ENCODE data around the gene KRTAP12-1.
A peak's percentile ranks its signal among the peaks of the same experiment; 100 is the strongest.

Gene KRTAP12-1, protein sequence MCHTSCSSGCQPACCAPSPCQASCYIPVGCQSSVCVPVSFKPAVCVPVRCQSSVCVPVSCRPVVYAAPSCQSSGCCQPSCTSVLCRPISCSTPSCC

DNA sequence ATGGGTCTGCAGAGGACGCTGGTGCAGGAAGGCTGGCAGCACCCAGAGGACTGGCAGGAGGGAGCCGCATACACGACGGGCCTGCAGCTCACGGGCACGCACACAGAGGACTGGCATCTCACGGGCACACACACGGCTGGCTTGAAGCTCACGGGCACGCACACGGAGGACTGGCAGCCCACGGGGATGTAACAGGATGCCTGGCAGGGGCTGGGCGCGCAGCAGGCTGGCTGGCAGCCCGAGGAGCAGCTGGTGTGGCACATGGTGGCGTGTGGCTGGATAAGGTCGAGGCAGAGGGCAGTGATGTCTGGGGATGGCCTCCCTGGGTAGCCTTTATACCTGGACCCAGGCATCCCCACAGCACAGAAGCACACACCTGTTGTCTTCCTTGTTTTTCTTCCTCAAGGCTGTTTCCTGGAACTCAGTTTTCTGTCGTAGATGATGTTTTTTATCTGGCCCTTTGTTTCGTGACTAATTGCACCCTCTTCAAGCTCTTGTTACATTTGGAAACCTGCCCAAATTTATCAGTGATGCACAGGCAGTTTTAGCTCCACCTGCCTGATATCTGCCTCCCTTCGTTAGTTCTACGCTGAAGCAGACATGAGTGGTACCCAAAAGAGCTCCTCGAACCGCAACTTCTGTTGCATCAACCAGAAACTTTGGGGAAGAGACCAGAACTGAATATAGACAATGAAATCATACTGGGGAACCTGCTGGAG, at the start of gene KRTAP12-1:
TSS of gene KRTAP12-1 (minus strand) at position 303 of the 719 bp plus-strand sequence. CDS start at position 263, 40 bp downstream.
- peaks cover 14% of the 10 kb centered on the region for H3K4me1 Mint-ChIP-seq (ENCODE audit: low read depth)
- no peaks in the 10 kb centered on the region for H3K36me3 Mint-ChIP-seq (ENCODE audit: low read depth)
- peaks cover 33% of the 10 kb centered on the region for H3K27me3 Mint-ChIP-seq (ENCODE audit: low read depth)
- H3K4me3 Mint-ChIP-seq = no peak within 1 kb of the TSS
- H3K27ac Mint-ChIP-seq = no peak within 1 kb of the TSS
- H3K9me3 Mint-ChIP-seq = no peaks in the 10 kb centered on the region

DNA sequence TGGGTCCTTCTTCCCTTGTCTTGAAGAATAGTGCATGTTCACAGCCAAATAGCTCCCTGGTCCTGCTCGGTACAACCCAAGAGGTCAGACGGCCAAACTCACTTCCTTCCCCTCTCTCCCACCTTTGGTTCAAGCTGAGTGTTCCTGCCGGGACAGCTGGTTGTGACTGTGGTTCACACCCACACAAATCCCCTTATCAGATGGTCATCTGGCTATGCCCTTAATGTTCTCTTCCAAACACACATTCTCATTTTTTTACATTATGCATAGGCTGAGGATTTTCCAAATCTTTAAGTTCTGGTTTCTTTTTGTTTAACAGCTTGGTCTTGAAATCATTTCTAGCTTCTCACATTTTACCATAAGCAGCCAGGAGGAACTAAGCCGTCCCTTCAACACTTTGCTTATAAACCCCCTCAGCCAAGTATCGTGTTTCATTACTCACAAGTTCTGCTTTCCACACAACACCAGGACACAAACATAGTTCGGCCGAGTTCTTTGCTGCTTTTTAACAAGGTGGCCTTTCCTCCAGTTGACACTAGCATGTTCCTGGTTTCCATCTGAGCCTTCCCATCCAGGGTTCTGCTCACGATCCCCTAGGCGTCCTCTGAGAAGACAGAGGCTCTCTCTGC, 49.1 kb upstream of the KRTAP12-1 start:
- Mint-ChIP-seq H3K9me3 (no peaks in the 10 kb centered on the region), H3K4me1 (ENCODE audit: low read depth) (no peaks in the 10 kb centered on the region), H3K4me3 (no peak overlapping the region), H3K27me3 (ENCODE audit: low read depth) (peaks cover 21% of the 10 kb centered on the region), H3K36me3 (ENCODE audit: low read depth) (no peaks in the 10 kb centered on the region), H3K27ac (no peak overlapping the region)

DNA sequence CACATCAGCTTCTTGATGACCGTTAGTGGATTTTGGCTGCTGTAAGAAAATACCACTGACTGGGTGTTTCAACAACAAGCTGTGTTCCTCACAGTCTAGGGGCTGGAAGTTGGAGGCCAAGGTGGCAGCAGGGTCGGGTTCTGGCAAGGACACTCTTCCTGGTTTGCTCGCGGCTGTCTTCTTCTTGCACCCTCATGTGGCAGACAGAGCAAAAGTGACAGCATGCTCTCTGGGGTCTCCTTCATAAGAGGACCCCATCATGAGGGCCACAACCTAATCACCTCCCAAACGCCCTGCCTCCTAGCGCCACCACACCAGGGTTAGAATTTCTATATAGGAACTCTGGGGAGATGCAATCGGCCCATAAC, 48.0 kb upstream of the KRTAP12-1 start:
- Mint-ChIP-seq H3K27ac (no peak overlapping the region), H3K4me1 (ENCODE audit: low read depth) (no peaks in the 10 kb centered on the region), H3K9me3 (no peaks in the 10 kb centered on the region), H3K4me3 (no peak overlapping the region), H3K36me3 (ENCODE audit: low read depth) (no peaks in the 10 kb centered on the region), H3K27me3 (ENCODE audit: low read depth) (peaks cover 28% of the 10 kb centered on the region)

DNA sequence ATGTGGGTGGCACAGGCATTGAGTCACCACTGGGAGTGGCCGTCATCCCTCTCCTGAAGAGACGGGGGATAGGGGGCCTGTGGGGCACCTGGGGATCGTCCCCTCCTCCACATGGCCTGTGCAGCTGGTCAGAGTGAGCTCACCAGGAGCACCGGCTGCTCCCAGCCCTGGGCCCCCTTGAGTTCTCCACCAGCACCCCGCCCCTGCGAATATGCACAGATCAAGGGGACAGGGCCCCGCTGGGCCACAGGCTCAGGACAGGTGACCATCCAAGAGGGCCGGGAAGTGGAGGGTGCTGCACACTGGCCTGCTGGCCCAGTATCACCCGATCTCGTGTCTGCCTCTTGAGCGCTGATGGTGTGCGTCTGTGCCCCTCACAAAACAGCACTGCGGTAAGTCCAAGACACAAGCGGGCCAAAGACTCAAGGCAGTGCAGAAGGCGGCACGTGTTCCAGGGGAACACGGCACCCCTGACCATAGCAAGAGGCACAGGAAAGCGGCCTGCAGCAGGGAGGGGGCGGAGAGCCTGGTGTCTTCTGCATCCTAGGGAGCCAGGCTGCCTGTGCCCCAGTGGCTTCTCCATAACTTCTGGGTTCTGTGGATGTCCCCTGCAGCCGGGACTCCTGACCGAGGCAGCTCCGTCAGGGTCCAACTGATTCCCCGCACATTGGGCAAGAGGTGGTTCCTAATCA, 47.5 kb upstream of the KRTAP12-1 start:
- no peak overlapping the region for H3K4me3 Mint-ChIP-seq
- H3K9me3 Mint-ChIP-seq = no peaks in the 10 kb centered on the region
- no peak overlapping the region for H3K27ac Mint-ChIP-seq
- H3K36me3 Mint-ChIP-seq (ENCODE audit: low read depth) = no peaks in the 10 kb centered on the region
- no peaks in the 10 kb centered on the region for H3K4me1 Mint-ChIP-seq (ENCODE audit: low read depth)
- peaks cover 32% of the 10 kb centered on the region for H3K27me3 Mint-ChIP-seq (ENCODE audit: low read depth)

DNA sequence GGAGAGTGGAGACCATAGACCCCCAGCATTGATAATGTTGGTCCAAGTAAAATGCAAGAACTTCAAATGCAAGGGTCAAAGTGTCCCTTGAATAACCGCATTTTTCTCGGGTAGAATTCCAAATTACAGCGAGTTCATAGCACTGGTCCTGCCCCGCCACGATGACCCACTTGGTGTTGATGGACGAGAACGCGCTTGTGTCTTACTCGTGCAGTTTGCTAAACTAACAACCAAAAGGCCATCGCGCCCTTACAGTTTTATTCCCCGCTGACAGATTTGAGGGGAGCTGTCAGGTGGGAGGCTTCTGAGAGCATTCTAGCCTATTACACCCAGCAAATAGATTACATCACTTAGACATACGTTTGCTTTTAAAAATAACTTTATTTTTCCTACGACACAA, 46.8 kb upstream of the KRTAP12-1 start:
- Mint-ChIP-seq H3K4me1 (ENCODE audit: low read depth) (no peaks in the 10 kb centered on the region), H3K27me3 (ENCODE audit: low read depth) (peaks cover 37% of the 10 kb centered on the region)

DNA sequence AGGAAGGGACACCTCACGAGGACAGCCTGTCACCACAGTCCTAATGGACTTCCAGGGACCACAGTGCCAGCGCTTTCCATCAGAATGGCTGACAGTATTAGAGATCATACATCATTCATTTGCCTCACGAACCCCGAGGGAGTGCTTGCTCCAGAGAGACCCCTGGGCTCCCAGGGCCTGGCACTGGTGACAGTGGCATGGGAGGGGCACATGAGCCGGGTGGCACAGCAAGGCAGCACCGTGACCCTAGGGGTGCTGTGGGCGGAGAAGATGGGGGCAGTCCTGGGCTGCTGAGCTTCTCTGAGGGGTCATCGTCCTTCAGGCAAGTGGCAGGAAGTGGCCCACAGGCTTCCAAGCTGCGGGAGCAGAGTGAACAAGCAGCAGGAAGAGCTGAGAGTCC, 45.8 kb upstream of the KRTAP12-1 start:
- Mint-ChIP-seq H3K27ac (no peak overlapping the region), H3K27me3 (ENCODE audit: low read depth) (peaks cover 40% of the 10 kb centered on the region), H3K4me1 (ENCODE audit: low read depth) (peaks cover 6% of the 10 kb centered on the region), H3K9me3 (no peaks in the 10 kb centered on the region), H3K4me3 (no peak overlapping the region), H3K36me3 (ENCODE audit: low read depth) (no peaks in the 10 kb centered on the region)

More for the DNA sequence above, 46.8 kb upstream of the KRTAP12-1 start:
- no peak overlapping the region for H3K4me3 Mint-ChIP-seq
- H3K36me3 Mint-ChIP-seq (ENCODE audit: low read depth) = no peaks in the 10 kb centered on the region
- H3K27ac Mint-ChIP-seq = no peak overlapping the region
- H3K9me3 Mint-ChIP-seq = no peaks in the 10 kb centered on the region

DNA sequence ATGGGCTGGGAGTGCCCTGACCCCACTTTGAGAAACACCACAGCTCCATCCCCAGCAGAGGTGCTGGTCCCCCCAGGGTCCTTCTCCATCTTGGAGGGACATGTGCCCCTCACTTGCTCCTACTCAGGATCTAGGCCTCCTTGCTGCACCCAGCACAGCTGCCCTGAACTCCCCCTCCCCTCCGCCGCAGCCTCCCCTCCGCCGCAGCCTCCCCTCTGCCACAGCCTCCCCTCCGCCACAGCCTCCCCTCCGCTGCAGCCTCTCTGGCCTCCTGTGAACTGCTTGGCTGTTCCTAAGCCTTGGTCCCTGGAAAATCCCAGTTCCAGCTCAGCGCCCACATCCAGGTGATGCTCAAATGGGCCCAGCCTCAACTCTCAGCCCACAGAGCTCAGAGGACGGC, 45.4 kb upstream of the KRTAP12-1 start:
- Mint-ChIP-seq H3K9me3 (no peaks in the 10 kb centered on the region), H3K4me3 (no peak overlapping the region), H3K4me1 (ENCODE audit: low read depth) (peaks cover 6% of the 10 kb centered on the region), H3K27me3 (ENCODE audit: low read depth) (peaks cover 45% of the 10 kb centered on the region), H3K27ac (no peak overlapping the region), H3K36me3 (ENCODE audit: low read depth) (no peaks in the 10 kb centered on the region)

DNA sequence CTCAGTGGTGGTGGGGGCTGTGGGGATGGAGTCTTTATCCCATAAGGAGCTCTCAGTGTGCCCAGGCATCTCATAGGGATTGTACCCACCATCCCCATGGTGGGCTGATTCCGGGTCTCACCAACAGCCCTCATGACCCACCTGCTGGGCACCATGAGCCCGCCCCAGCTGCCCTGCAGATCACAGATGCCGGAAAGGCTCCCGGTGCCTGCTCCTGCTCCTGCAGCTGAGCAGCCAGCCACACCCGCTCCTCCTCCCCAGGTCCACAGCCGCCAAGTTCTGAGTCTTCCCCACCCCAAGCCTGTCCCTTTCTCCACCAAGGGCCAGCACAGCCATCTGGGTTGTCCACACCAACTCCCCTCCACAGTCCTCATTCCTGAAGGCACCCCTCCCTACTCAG, 44.9 kb upstream of the KRTAP12-1 start:
- Mint-ChIP-seq H3K36me3 (ENCODE audit: low read depth) (no peaks in the 10 kb centered on the region), H3K27ac (no peak overlapping the region), H3K27me3 (ENCODE audit: low read depth) (peaks cover 43% of the 10 kb centered on the region), H3K4me1 (ENCODE audit: low read depth) (peaks cover 6% of the 10 kb centered on the region), H3K9me3 (no peaks in the 10 kb centered on the region), H3K4me3 (no peak overlapping the region)

DNA sequence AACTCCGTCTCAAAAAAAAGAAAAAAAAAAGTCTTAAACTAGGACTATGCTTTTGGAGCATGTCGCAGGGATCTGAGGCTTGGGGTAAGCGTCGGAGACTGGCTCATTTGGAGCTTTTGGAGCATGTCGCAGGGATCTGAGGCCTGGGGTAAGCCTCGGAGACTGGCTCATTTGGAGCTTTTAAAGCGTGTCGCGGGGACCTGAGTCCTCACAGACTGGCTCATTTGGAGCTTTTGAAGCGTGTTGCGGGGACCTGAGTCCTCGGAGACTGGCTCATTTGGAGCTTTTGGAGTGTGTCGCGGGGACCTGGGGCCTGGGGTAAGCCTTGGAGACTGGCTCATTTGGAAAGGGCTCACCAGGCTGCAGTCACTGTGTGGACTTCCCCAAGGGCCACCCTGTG, 43.0 kb upstream of the KRTAP12-1 start:
- Mint-ChIP-seq H3K27ac (no peak overlapping the region), H3K9me3 (no peaks in the 10 kb centered on the region), H3K4me1 (ENCODE audit: low read depth) (peaks cover 6% of the 10 kb centered on the region), H3K27me3 (ENCODE audit: low read depth) (peaks cover 54% of the 10 kb centered on the region), H3K4me3 (no peak overlapping the region), H3K36me3 (ENCODE audit: low read depth) (no peaks in the 10 kb centered on the region)

DNA sequence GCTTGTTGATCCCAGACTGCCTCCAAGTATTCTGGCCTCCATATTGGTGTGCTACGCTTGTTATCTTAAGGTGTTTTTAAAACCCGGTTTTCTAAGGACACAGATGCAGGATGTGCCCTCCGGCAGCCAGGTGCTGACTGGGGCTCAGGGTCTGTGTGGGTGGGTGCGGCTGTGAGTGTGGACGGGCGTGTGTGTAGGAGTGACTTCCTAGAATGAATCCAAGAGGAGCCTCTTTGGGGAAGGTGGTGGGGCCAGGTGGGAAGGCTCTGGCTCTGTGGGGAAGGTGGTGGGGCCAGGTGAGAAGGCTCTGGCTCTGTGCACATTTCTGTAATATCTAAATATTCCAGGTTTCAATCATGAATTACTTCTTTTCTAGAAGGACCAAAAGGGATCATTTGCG, 42.2 kb upstream of the KRTAP12-1 start:
- H3K9me3 Mint-ChIP-seq = no peaks in the 10 kb centered on the region
- no peaks in the 10 kb centered on the region for H3K36me3 Mint-ChIP-seq (ENCODE audit: low read depth)
- H3K4me1 Mint-ChIP-seq (ENCODE audit: low read depth) = peaks cover 6% of the 10 kb centered on the region
- H3K4me3 Mint-ChIP-seq = no peak overlapping the region
- peaks cover 61% of the 10 kb centered on the region for H3K27me3 Mint-ChIP-seq (ENCODE audit: low read depth)
- peak overlapping the region; percentile 46 for H3K27ac Mint-ChIP-seq

DNA sequence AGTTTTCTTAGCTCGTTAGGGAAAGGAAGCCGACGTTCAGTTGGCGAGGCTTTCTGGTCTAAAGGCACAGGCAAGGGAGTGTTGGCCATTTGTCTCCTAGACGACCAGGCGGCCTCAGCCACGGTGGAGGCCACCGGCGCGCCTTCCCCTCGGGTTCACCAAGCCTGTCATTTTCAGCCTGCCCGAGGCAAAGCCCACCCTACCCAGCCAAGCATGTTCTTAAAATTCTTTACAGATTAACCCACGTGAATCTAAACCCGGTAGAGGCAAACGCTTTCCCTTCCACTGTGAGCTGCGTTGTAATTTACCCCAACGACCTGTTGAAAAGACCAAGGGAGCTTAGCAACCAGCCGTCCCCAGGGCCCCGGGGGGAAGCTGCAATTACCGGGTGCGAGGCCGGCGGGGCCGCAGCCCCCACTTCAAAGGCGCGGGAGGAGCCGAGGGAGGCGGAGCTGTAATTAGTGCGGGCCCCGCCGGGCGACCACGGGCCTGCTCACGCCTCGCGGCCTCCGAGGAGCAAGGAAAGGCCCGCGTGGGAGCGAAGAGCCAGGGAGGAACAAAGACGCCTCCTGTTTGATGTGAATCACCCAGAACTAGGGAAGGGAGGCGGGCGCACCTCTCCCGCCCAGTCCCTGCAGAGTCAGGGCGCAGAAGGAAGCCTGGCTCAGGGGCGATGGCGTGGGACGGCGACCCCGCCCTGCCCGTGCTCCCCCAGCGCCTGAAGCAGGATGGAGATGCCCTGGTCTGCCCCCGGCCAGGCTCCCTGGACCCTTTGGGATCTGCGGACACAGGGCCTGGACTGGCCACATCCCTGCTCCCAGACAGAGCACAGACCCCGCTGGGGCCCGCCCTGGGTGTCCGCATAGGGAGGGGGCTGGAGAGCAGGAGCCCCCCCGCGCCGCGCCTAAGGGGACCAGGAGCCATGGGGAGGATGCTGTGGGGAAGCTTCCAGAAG, 41.5 kb upstream of the KRTAP12-1 start:
- Mint-ChIP-seq H3K9me3 (no peaks in the 10 kb centered on the region), H3K4me1 (ENCODE audit: low read depth) (peaks cover 6% of the 10 kb centered on the region), H3K27ac (no peak overlapping the region), H3K36me3 (ENCODE audit: low read depth) (no peaks in the 10 kb centered on the region), H3K4me3 (no peak overlapping the region), H3K27me3 (ENCODE audit: low read depth) (peaks cover 69% of the 10 kb centered on the region)

DNA sequence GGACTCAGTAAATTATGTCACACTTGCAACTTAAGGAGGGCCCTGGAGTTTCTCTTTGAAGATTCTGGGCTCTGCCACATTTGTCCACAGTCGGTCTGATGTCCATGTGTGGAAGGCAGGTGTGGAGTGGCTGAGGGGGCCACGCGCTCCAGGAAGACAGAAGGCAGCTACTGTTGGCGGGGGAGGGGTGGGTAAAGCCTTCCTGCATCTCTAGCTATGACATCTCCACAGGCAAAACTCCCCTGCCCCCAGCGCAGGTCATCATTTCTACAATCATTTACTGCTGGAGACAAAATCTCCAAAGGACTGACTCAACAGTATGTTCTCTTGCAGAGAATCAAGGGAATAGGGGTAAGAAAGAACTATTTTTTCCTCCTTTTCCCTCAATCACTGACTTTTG, 40.8 kb upstream of the KRTAP12-1 start:
- no peak overlapping the region for H3K4me3 Mint-ChIP-seq
- no peaks in the 10 kb centered on the region for H3K36me3 Mint-ChIP-seq (ENCODE audit: low read depth)
- peaks cover 72% of the 10 kb centered on the region for H3K27me3 Mint-ChIP-seq (ENCODE audit: low read depth)

DNA sequence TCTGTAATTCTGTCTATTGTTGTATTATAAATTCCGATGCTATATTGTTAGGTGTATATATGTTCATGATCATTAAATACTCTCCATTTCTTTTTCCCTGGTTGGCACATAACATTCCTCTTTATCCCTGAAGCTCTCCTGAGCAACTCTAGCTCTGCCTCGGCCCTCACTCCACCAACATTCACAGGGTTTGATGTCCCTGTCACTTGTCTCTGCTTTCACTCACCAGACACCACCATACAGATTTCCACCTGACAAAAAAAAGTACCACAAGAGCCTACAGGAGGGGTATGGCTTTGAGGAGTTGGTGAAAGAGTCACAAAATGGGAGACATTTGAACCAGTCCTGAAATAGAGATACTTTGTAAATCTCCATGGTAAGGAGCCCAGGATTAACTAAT, 38.2 kb upstream of the KRTAP12-1 start:
- H3K27ac Mint-ChIP-seq = no peak overlapping the region
- no peak overlapping the region for H3K4me3 Mint-ChIP-seq
- peaks cover 6% of the 10 kb centered on the region for H3K4me1 Mint-ChIP-seq (ENCODE audit: low read depth)
- H3K9me3 Mint-ChIP-seq = no peaks in the 10 kb centered on the region
- H3K27me3 Mint-ChIP-seq (ENCODE audit: low read depth) = peaks cover 81% of the 10 kb centered on the region
- peaks cover 3% of the 10 kb centered on the region for H3K36me3 Mint-ChIP-seq (ENCODE audit: low read depth)

More for the DNA sequence above, 40.8 kb upstream of the KRTAP12-1 start:
- Mint-ChIP-seq H3K27ac (no peak overlapping the region), H3K4me1 (ENCODE audit: low read depth) (peaks cover 6% of the 10 kb centered on the region), H3K9me3 (no peaks in the 10 kb centered on the region)

DNA sequence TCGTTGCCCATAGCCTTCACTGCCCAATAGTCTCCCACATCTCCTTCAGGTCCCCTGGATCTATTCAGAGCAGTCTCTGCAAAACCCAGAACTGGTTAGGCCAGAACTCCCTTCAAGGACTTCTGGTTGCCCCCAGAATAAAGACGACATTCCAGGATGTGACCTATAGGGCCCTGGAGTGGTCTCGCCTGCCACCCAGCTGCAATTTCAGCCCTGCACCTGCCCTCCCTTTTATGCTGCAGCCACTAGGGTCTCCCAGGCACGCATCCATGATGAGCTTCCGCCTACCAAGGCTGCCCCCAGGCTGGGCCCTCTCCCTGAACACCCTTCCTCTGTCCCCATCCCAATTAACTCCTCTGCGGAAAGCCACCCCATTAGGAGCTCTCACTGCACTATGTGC, 36.6 kb upstream of the KRTAP12-1 start:
- H3K27ac Mint-ChIP-seq = no peak overlapping the region
- no peaks in the 10 kb centered on the region for H3K9me3 Mint-ChIP-seq
- H3K36me3 Mint-ChIP-seq (ENCODE audit: low read depth) = peaks cover 3% of the 10 kb centered on the region
- H3K4me1 Mint-ChIP-seq (ENCODE audit: low read depth) = peaks cover 12% of the 10 kb centered on the region
- no peak overlapping the region for H3K4me3 Mint-ChIP-seq
- peaks cover 87% of the 10 kb centered on the region for H3K27me3 Mint-ChIP-seq (ENCODE audit: low read depth)
